ENCODE results near the gene AQP7.
"Not testable (repeated sequence)": the region's sequence is repeated elsewhere in the genome, so short reads cannot be mapped to it uniquely, and the experiment has no call there.

- TF ChIP-seq RAD21 (IDR thresholded peaks at IDR 0.05); TAF1 (conservative IDR thresholded peaks at IDR 0.05); JUND (IDR thresholded peaks at IDR 0.05); SP1 (IDR thresholded peaks at IDR 0.05); YY1 (IDR thresholded peaks at IDR 0.05); GABPA (IDR thresholded peaks at IDR 0.05 in 1 of 2, conservative IDR thresholded peaks at IDR 0.05 in 1 of 2); NR2F2 (IDR thresholded peaks at IDR 0.05); RXRA (IDR thresholded peaks at IDR 0.05): not testable (repeated sequence)
- TF ChIP-seq, protein P1, sequence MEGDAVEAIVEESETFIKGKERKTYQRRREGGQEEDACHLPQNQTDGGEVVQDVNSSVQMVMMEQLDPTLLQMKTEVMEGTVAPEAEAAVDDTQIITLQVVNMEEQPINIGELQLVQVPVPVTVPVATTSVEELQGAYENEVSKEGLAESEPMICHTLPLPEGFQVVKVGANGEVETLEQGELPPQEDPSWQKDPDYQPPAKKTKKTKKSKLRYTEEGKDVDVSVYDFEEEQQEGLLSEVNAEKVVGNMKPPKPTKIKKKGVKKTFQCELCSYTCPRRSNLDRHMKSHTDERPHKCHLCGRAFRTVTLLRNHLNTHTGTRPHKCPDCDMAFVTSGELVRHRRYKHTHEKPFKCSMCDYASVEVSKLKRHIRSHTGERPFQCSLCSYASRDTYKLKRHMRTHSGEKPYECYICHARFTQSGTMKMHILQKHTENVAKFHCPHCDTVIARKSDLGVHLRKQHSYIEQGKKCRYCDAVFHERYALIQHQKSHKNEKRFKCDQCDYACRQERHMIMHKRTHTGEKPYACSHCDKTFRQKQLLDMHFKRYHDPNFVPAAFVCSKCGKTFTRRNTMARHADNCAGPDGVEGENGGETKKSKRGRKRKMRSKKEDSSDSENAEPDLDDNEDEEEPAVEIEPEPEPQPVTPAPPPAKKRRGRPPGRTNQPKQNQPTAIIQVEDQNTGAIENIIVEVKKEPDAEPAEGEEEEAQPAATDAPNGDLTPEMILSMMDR (IDR thresholded peaks at IDR 0.05; ENCODE audit: low read depth, low read length, missing input control) = not testable (repeated sequence)
- TF ChIP-seq, protein P2, sequence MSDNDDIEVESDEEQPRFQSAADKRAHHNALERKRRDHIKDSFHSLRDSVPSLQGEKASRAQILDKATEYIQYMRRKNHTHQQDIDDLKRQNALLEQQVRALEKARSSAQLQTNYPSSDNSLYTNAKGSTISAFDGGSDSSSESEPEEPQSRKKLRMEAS (IDR thresholded peaks at IDR 0.05) = not testable (repeated sequence)
- TF ChIP-seq, protein P3, sequence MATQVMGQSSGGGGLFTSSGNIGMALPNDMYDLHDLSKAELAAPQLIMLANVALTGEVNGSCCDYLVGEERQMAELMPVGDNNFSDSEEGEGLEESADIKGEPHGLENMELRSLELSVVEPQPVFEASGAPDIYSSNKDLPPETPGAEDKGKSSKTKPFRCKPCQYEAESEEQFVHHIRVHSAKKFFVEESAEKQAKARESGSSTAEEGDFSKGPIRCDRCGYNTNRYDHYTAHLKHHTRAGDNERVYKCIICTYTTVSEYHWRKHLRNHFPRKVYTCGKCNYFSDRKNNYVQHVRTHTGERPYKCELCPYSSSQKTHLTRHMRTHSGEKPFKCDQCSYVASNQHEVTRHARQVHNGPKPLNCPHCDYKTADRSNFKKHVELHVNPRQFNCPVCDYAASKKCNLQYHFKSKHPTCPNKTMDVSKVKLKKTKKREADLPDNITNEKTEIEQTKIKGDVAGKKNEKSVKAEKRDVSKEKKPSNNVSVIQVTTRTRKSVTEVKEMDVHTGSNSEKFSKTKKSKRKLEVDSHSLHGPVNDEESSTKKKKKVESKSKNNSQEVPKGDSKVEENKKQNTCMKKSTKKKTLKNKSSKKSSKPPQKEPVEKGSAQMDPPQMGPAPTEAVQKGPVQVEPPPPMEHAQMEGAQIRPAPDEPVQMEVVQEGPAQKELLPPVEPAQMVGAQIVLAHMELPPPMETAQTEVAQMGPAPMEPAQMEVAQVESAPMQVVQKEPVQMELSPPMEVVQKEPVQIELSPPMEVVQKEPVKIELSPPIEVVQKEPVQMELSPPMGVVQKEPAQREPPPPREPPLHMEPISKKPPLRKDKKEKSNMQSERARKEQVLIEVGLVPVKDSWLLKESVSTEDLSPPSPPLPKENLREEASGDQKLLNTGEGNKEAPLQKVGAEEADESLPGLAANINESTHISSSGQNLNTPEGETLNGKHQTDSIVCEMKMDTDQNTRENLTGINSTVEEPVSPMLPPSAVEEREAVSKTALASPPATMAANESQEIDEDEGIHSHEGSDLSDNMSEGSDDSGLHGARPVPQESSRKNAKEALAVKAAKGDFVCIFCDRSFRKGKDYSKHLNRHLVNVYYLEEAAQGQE (IDR thresholded peaks at IDR 0.05) = not testable (repeated sequence)
- TF ChIP-seq, protein P4, sequence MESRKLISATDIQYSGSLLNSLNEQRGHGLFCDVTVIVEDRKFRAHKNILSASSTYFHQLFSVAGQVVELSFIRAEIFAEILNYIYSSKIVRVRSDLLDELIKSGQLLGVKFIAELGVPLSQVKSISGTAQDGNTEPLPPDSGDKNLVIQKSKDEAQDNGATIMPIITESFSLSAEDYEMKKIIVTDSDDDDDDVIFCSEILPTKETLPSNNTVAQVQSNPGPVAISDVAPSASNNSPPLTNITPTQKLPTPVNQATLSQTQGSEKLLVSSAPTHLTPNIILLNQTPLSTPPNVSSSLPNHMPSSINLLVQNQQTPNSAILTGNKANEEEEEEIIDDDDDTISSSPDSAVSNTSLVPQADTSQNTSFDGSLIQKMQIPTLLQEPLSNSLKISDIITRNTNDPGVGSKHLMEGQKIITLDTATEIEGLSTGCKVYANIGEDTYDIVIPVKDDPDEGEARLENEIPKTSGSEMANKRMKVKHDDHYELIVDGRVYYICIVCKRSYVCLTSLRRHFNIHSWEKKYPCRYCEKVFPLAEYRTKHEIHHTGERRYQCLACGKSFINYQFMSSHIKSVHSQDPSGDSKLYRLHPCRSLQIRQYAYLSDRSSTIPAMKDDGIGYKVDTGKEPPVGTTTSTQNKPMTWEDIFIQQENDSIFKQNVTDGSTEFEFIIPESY (IDR thresholded peaks at IDR 0.05) = not testable (repeated sequence)
- TF ChIP-seq, protein P5, sequence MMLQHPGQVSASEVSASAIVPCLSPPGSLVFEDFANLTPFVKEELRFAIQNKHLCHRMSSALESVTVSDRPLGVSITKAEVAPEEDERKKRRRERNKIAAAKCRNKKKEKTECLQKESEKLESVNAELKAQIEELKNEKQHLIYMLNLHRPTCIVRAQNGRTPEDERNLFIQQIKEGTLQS (IDR thresholded peaks at IDR 0.05) = not testable (repeated sequence)
Observed at GRCh38 chr9:33385536-33385935, 16.8 kb downstream of the AQP7 start.

All from liver (tissue), 3 donors.